Uterus (tissue), 4 donors: ENCODE data around the gene USP10. TPM values are rescaled to one million over a fixed set of nuclear protein-coding genes. Genes with fewer than 3 reads are reported as not detected.

Experiments
- DNase-seq, 2 donors: peaks; one replicate each; pipeline ENCODE4 v3.0.0-alpha.2; 2019 to 2020
- H3K27ac ChIP-seq, 2 donors: fragments of 200-600 bp; sonication (generic); 1 replicate in 1 of 2; 2 replicates in 1 of 2; pipeline ENCODE4 v1.5.1; 2016 to 2018
- H3K27me3 ChIP-seq, 2 donors: fragments of 200-600 bp; sonication (generic); one replicate each; pipeline ENCODE4 v1.5.1; 2018 to 2019; ENCODE audit warnings: control low read depth in 1 of 2
- H3K36me3 ChIP-seq, 2 donors: fragments of 200-600 bp; sonication (generic); one replicate each; pipeline ENCODE4 v1.5.1; 2019; ENCODE audit warnings: control low read depth in 1 of 2
- H3K4me1 ChIP-seq, 2 donors: fragments of 200-600 bp; sonication (generic); one replicate each; pipeline ENCODE4 v1.5.1; 2018 to 2019; ENCODE audit warnings: control low read depth in 1 of 2
- H3K4me3 ChIP-seq, 2 donors: fragments of 200-600 bp; sonication (generic); 1 replicate in 1 of 2; 2 replicates in 1 of 2; pipeline ENCODE4 v1.5.1; 2018 to 2019; ENCODE audit warnings: mild to moderate bottlenecking in 1 of 2
- H3K9me3 ChIP-seq, 2 donors: fragments of 200-600 bp; sonication (generic); one replicate each; pipeline ENCODE4 v1.5.1; 2019; ENCODE audit warnings: control low read depth in 1 of 2
- POLR2A ChIP-seq, 2 donors: fragments of 450-650 bp; IDR thresholded peaks; one replicate each; pipeline ENCODE4 v1.6.1; 2016; ENCODE audit warnings: antibody characterized with exemption in 2 of 2, mild to moderate bottlenecking in 1 of 2, moderate library complexity in 1 of 2
- intact Hi-C: fragments of 100-400 bp; cut with DNase I; formaldehyde crosslinking; loops from one replicate; pipeline ENCODE4 v1.15.1; 2023; ENCODE audit warnings: low total_unique reads
- total RNA-seq, 4 donors: library from RNA; depleted of rRNA in 3 of 4; stranded (reverse); fragments of >200 nt in 3 of 4; gene quantifications; one replicate each; pipeline versions ENCODE4 v1.1.0 to v1.2.4, GENCODE V29; 2014 to 2023
- TF ChIP-seq, protein P1 (sequence below), 4 experiments: fragments of 200-600 bp in 2 of 4; fragments of 450-650 bp in 2 of 4; sonication (generic) in 2 of 4; IDR thresholded peaks; one replicate each; pipeline ENCODE4 v1.5.1; 2016 to 2019; ENCODE audit warnings: antibody characterized with exemption in 4 of 4, mild to moderate bottlenecking in 2 of 4, moderate library complexity in 1 of 4
- donor health status: DM: yes; HTN: yes; CAD: no.

USP10 gene
- total RNA-seq, 4 donors from 2014 or later = 12.6 to 83.3 (median 44.2) TPM

DNA sequence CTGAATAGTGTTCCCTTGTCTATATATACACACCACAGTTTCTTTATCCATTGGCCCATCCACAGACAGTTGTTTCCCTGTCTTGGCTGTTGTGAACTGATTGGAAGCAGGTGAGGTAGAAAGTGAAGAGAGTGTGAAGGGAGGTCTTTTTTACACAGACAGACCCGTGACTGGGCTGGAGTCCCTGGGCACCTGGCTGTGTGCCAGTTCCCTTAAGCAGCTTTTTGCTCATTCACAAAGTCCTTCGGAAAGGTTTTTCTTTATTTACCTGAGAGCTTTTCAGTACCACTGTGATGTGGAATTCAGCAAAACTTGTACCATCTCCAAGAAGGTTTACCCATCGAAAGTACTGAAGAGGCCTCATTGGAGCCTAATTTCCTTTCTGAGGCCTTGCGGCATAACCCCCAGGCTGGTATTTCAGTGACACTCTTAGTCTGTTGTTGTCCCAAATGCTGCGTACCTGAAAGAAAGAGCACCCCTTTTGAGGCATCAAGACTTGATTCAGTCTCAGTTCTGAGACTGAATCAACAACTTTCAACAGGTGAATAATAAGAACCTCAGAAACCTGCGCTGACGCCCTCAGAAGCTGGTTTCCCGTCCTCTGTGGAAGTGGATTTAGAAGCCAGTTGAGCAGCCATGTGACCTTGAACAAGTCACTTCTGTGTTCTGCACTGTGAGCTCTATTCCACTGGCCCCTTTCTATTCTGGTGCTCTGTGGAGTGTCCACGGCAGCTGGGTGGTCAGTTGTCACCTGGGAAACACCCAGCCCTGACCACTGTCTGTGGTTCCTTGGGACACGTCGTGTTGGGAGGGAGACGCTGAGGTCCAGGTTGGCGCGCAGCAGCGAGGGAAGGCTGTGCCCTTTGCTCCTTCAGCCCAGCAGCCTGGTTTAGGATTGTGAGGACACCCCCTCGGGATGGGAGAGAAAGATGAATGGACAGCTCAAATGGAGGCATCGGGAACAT, 66.1 kb downstream of the USP10 start:
- no peak overlapping the region for H3K4me3 ChIP-seq
- intact Hi-C loops = no loop called here
- H3K27me3 ChIP-seq = no peaks in the 10 kb centered on the region
- H3K27ac ChIP-seq = peak overlapping the region in 1 of 2 donors; percentile 39
- no peaks in the 10 kb centered on the region for H3K9me3 ChIP-seq
- DNase-seq = no peak
- H3K4me1 ChIP-seq = no peaks in the 10 kb centered on the region
- TF ChIP-seq, protein P1, sequence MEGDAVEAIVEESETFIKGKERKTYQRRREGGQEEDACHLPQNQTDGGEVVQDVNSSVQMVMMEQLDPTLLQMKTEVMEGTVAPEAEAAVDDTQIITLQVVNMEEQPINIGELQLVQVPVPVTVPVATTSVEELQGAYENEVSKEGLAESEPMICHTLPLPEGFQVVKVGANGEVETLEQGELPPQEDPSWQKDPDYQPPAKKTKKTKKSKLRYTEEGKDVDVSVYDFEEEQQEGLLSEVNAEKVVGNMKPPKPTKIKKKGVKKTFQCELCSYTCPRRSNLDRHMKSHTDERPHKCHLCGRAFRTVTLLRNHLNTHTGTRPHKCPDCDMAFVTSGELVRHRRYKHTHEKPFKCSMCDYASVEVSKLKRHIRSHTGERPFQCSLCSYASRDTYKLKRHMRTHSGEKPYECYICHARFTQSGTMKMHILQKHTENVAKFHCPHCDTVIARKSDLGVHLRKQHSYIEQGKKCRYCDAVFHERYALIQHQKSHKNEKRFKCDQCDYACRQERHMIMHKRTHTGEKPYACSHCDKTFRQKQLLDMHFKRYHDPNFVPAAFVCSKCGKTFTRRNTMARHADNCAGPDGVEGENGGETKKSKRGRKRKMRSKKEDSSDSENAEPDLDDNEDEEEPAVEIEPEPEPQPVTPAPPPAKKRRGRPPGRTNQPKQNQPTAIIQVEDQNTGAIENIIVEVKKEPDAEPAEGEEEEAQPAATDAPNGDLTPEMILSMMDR (IDR thresholded peaks at IDR 0.05) = no peak
- TF ChIP-seq POLR2A (IDR thresholded peaks at IDR 0.05) = no peak
- no peaks in the 10 kb centered on the region for H3K36me3 ChIP-seq

DNA sequence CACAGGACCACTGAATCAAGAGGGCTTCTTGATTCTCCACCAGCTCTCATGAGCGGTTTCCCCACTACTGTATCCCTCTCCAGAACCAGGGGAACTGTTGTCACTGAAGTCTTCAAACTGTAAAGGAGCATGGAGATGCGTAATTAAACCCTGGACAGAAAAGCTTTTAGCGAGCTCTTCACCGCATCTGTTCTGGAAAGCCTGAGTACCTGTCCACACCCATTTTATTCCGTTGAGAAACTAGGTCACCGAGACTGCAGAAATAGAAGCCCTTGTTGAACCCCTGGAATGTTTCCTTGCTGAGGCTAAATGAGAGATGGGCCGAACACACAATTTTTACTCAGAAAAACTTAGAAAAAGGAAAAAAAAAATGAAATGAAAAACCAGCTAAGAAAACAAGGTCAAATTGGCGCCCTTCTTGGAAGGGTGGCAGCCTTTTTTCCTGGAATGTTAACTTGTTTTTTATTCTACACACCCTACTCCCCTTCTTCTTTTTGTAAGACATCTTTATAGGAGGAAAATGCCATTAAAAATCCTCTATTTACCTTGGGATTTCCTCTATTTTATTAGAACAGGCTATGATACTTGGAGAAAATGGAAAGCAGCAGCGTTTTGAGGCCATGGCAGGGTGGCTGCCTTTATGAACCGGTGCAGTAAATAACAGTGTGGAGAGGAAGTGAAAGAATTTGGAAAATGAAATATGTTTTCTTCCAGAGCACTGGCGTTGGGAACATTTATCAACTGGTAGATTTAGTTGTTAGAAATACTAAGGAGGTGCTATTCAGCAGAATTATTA, 67.4 kb downstream of the USP10 start:
- H3K27ac ChIP-seq = peak overlapping the region; percentile 20 to 39
- no peak for DNase-seq
- H3K4me3 ChIP-seq = no peak overlapping the region
- no peaks in the 10 kb centered on the region for H3K36me3 ChIP-seq
- H3K27me3 ChIP-seq = no peaks in the 10 kb centered on the region
- TF ChIP-seq, protein P1 (IDR thresholded peaks at IDR 0.05) = no peak
- TF ChIP-seq POLR2A (IDR thresholded peaks at IDR 0.05) = no peak
- no peaks in the 10 kb centered on the region for H3K4me1 ChIP-seq
- intact Hi-C loops = no loop called here
- no peaks in the 10 kb centered on the region for H3K9me3 ChIP-seq

DNA sequence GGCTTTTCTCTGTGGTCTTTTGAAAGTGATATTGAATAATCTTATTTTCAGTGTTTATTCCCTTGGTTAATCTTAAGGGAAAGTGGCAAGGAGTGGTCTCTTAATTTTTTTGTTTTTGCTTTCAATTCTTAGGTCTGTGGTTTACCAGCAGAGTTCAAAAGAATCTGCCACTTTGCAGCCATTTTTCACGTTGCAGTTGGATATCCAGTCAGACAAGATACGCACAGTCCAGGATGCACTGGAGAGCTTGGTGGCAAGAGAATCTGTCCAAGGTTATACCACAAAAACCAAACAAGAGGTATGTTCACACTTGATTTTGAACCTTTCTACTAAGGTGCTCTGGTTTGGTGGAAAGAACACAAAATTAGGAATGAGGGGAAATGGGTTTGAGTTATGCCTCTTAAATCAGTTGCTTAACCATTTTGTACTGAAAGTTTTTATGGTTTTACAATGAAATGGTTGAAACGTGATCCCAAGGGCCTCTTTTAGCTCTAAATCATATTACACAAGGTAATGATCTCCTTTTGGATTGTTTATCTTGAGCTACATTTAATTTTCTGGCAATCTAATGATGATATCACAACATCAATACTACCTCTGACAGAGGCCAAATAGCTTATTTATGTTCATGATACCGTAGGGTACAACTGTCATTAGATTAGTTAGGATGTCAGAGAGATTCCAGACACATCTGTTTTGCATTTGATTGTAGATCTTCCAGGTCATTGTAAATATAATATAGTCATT, 68.4 kb downstream of the USP10 start:
- Histone ChIP-seq H3K27me3 (no peaks in the 10 kb centered on the region), H3K36me3 (no peaks in the 10 kb centered on the region), H3K4me3 (no peak overlapping the region), H3K4me1 (no peaks in the 10 kb centered on the region), H3K27ac (no peak overlapping the region), H3K9me3 (no peaks in the 10 kb centered on the region)
- intact Hi-C loops = no loop called here
- no peak for DNase-seq
- TF ChIP-seq, protein P1 (IDR thresholded peaks at IDR 0.05) = no peak
- no peak for TF ChIP-seq POLR2A (IDR thresholded peaks at IDR 0.05)

DNA sequence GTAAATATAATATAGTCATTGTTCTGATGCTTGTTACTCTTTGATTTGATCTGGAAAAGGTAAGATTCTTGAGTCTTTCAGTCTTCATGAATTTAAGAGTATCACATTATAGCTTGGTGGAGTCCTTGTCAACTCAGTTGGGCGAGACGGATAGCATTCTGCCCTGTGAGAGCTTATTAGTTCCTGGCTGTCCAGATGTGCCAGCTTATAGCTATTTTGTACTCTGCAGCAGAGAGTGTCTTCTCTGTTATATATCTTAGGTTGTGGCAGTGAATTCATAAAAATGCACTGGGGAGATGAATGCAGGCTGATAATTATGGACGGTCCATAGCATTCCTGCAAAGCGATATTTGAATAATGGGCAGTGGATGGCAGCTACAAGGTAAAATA, 69.0 kb downstream of the USP10 start:
- H3K4me3 ChIP-seq = no peak overlapping the region
- no peaks in the 10 kb centered on the region for H3K27me3 ChIP-seq
- DNase-seq = no peak
- no peak overlapping the region for H3K27ac ChIP-seq
- no peaks in the 10 kb centered on the region for H3K9me3 ChIP-seq
- TF ChIP-seq, protein P1 (IDR thresholded peaks at IDR 0.05) = no peak
- TF ChIP-seq POLR2A (IDR thresholded peaks at IDR 0.05) = no peak
- intact Hi-C loops = no loop called here
- no peaks in the 10 kb centered on the region for H3K36me3 ChIP-seq
- H3K4me1 ChIP-seq = no peaks in the 10 kb centered on the region
